Stimulated activated memory B cell treated with anti-CD40 and anti-IgM and Interleukin-4, amounts not matched to agents 10 μg/mL and 1 μg/mL and 100 μg/mL, for 72 hours (primary cell): ENCODE data around the gene LAPTM5.
"Not testable (repeated sequence)": the region's sequence is repeated elsewhere in the genome, so short reads cannot be mapped to it uniquely, and the experiment has no call there.

ENCODE experiments used
- ATAC-seq: fragments of 150-1000 bp; cut with Tn5 transposase; 2 replicates; pipeline ENCODE4 v1.10.0; 2021
- H3K27ac Mint-ChIP-seq: one replicate; pipeline ENCODE4 v1.8.0; 2022; ENCODE audit warnings: mild to moderate bottlenecking, mixed read lengths
- H3K27me3 Mint-ChIP-seq: one replicate; pipeline ENCODE4 v1.8.0; 2022; ENCODE audit warnings: mixed read lengths
- H3K36me3 Mint-ChIP-seq: one replicate; pipeline ENCODE4 v1.8.0; 2022; ENCODE audit warnings: mixed read lengths
- H3K4me1 Mint-ChIP-seq: one replicate; pipeline ENCODE4 v1.8.0; 2022; ENCODE audit warnings: mixed read lengths
- H3K4me3 Mint-ChIP-seq: one replicate; pipeline ENCODE4 v1.8.0; 2022; ENCODE audit warnings: mild to moderate bottlenecking, moderate library complexity, mixed read lengths
- H3K9me3 Mint-ChIP-seq: one replicate; pipeline ENCODE4 v1.8.0; 2022; ENCODE audit warnings: mixed read lengths

The LAPTM5 gene

DNA sequence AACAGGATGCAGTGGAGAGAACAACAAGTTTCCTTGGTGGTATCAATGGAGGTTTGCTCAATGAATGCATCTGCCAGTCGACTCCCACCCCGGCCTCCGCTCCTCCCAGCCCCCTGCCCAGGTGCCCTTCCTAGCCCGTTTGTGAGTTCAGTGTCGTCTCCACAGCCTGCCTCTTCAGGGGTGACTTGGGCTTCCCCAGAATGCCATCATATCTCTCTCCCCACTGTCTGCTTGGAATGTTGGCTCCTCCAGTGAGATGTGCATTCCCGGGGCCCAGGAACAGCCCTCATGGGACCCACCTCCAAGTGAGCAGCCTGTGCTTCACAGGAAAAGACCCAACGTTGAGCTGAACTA is 64.6 kb downstream of the LAPTM5 start:
- H3K27ac Mint-ChIP-seq, result no peak overlapping the region
- no peaks in the 10 kb centered on the region for H3K36me3 Mint-ChIP-seq

DNA sequence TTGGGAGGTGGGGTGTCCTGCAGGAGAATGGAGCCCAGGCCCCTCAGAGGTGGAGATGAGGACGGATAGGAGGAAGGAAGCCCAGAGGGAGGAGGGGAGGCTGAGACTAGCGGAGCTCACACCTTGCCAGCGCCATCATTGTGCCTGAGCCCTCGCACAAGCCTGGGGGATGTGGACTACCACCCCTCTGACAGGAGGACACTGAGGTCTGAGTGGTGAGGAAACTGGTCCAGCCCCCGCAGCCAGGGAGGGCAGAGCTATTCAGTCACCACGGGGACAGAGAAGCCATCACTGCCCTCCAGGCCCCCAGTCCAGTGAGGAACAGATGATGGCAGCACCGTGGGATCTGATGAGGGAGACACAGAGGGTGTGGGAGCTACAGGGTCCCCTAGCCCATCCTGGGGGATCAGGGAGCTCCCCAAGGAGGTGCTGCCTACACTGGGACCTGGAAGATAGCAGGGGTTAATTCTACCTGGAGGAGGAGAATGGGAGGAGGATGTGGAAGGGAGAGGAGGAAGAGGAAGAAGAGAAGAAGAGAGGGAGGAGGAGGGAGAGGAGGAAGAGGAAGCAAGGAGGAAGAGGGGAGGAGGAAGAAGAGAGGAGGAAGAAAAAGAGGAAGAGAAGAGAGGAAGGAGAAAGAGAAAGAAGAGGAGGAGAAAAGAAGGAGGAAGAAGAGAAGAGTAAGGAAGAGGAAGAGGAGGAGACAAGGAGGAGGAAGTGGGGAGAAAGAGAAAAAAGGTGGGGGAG is 65.2 kb downstream of the LAPTM5 start:
- Mint-ChIP-seq H3K27me3 (peaks cover 62% of the 10 kb centered on the region), H3K27ac (no peak overlapping the region), H3K4me1 (peaks cover 10% of the 10 kb centered on the region), H3K9me3 (peaks cover 2% of the 10 kb centered on the region), H3K36me3 (no peaks in the 10 kb centered on the region), H3K4me3 (no peak overlapping the region)
- ATAC-seq, result no peak

More for the DNA sequence above, 64.6 kb downstream of the LAPTM5 start:
- Mint-ChIP-seq H3K4me1 (peaks cover 10% of the 10 kb centered on the region), H3K9me3 (peaks cover 2% of the 10 kb centered on the region), H3K27me3 (peaks cover 57% of the 10 kb centered on the region), H3K4me3 (no peak overlapping the region)
- no peak for ATAC-seq

DNA sequence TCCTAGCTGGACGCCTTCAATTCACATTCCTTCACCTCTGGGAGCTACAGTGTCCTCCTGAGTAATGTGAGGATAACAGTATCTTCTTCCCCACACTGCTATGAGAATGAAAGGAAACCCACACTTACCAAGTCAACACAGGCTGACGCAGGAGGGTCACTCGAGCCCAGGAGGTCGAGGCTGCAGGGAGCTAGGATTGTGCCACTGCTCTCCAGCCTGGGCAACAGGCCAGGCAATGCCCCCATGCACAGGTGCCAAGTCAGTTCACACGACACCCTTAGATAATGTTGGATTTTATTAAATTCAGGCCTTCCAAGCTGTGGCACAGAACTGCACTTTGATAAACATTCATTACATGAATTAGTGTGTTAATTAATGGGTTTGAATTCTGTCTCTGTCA is 66.1 kb downstream of the LAPTM5 start:
- Mint-ChIP-seq H3K9me3 (peaks cover 2% of the 10 kb centered on the region), H3K36me3 (no peaks in the 10 kb centered on the region), H3K4me3 (no peak overlapping the region), H3K4me1 (peaks cover 10% of the 10 kb centered on the region), H3K27me3 (peaks cover 71% of the 10 kb centered on the region), H3K27ac (no peak overlapping the region)
- no peak for ATAC-seq

DNA sequence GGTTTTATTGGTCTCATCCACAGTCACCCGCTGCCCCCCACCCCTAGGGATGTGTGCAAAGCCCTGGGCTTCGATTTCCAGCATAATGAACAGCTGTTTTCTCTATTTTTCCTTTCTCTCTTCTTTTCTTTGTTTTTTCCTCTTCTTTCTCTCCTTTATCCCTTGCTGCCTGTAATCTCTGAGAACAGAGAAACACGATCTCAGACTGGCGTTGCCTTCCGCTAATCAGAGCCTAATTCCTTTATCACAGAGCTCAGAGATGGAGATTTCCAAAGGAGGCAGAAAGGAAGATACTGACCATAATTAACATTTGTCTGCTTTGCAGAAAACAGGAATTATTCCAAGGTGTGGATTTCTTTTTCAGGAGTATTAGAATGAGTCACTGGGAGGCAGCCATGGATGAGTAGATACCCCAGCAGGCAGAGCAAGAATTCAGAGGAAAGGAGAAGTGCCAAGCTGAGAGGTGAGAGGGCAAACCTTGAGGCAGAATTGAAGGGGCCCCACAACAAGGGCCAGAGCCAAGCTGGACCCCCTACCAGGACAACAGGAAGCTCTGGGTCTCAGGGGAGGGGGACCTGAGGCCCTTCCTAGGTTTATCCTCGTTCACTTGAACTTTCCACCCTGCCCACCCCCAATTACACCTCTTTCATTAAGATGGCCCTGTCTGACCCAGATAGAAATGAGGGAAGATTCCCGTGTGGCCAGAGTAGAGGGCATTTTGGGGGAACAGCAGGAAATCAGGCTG is 67.5 kb downstream of the LAPTM5 start:
- Mint-ChIP-seq H3K4me3 (no peak overlapping the region), H3K27me3 (peaks cover 75% of the 10 kb centered on the region), H3K9me3 (peaks cover 2% of the 10 kb centered on the region), H3K27ac (no peak overlapping the region), H3K36me3 (no peaks in the 10 kb centered on the region), H3K4me1 (peaks cover 10% of the 10 kb centered on the region)
- no peak for ATAC-seq

DNA sequence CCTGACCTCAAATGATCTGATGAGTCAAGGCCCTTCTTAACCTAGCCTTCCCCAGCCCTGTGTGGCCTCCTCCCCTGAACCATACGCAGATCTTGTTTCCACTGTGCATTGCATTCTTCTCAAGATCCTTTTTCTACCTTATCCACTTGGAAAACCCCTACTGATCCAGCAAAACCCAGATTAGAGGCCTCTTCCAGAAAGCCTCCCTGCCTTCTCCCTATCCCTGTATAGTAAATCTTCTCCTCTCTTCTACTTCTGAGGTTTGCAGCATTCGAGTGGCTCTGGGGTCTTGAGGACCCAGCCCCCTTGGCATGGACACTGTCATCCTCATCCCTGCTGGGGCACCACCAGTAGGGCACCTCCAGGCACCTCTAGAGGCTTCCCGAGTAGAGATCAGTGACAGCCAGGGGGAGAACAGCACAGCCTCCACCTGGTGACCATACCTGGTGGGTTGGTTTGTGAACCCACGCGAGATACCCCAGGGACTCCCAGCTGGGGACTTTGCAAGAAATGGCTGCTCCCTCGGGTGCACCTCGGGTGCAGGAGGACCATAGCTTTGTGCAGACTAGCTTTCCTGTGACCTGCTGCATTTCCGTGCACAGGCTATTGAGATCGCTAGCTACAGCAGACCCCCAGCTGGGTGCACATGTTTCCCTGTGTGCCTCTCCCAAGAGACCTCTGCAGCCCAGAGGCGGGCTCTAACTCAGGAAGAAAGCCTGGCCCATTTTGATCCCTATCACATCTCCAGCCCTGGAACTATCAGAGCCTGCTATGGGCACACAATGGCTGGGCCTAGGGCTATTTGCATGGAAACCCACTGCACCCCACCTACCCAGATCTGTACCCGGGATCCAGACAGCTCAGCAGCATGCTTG is 68.4 kb downstream of the LAPTM5 start:
- no peak overlapping the region for H3K27ac Mint-ChIP-seq
- ATAC-seq, result peak; percentile 32
- peaks cover 2% of the 10 kb centered on the region for H3K9me3 Mint-ChIP-seq
- peaks cover 14% of the 10 kb centered on the region for H3K4me1 Mint-ChIP-seq
- no peaks in the 10 kb centered on the region for H3K36me3 Mint-ChIP-seq
- H3K27me3 Mint-ChIP-seq, result peaks cover 76% of the 10 kb centered on the region
- H3K4me3 Mint-ChIP-seq, result no peak overlapping the region

DNA sequence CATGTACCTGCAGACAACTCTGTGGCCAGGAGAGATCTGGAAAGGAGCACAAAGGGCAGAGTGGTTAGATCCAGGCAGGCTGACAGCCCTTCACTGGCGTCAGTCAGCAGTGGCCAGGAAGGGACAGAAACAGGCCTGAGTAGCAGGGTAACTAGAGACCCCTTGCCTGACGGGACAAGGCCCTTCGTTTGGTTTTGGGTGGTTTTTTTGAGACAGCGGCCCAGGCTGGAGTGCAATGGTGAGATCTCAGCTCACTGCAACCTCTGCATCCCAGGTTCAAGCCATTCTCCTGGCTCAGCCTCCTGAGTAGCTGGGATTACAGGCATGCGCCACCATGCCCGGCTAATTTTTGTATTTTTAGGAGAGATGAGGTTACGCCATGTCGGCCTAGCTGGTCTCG is 69.1 kb downstream of the LAPTM5 start:
- H3K36me3 Mint-ChIP-seq, H3K4me3 Mint-ChIP-seq, ATAC-seq, H3K9me3 Mint-ChIP-seq, H3K27ac Mint-ChIP-seq: not testable (repeated sequence)
- Mint-ChIP-seq H3K4me1 (peaks cover 14% of the 10 kb centered on the region), H3K27me3 (peaks cover 82% of the 10 kb centered on the region)

DNA sequence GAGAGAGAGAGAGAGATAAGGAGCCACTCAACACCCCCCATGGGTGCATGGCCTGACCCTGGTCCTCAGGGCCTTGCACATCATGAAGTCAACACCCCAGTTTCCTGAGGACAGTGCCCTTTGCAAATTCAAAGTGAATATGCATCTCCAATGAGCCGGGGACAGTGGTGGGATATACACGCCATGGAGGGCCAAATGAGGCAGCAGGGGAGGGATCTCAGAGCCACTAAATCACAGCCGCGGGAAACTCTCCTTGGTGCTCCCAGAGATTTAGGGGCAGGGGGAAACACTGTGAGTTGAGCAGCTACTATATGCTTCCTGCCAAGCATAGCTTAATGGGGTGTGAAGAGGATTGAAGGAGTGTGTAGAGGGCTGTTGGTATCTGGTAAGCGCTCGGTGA is 69.7 kb downstream of the LAPTM5 start:
- no peaks in the 10 kb centered on the region for H3K36me3 Mint-ChIP-seq
- ATAC-seq, result no peak
- H3K27me3 Mint-ChIP-seq, result peaks cover 86% of the 10 kb centered on the region
- no peak overlapping the region for H3K27ac Mint-ChIP-seq
- H3K4me3 Mint-ChIP-seq, result no peak overlapping the region
- H3K4me1 Mint-ChIP-seq, result peaks cover 13% of the 10 kb centered on the region
- H3K9me3 Mint-ChIP-seq, result peaks cover 2% of the 10 kb centered on the region

DNA sequence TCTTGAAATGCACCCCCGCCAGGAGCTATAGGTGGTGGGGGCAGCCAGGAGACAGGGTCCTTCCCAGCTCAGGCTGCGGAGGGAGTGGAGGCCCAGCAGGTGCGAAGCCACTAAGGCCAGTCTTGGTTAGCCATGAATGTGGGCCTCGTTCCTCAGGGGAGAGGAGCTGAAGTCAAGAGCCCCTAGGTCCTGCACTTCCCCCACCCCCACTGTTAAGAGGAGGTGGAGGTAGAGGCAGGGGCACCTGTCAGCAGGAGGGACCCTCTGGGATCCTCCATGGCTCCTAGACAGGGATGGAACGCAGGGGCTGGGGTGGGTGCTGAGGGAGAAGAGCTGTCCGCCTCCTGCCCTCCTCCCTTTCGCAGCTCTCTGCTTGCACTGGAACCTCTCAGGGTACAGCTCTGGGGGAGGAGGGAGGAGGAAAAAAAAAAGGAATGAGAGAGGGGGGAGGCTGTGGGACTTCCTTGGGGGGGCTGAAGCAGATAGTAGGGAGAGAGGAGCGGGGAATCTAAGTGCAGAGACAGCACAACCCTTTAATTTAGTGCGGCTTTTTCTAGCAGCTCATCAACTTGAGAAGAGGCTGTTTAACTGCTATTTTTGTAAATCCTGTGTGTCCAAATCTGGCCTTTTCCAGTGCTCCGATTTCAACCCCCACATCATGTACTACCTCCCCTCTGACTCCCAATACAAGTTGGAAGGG is 71.2 kb downstream of the LAPTM5 start:
- no peak overlapping the region for H3K4me3 Mint-ChIP-seq
- peaks cover 86% of the 10 kb centered on the region for H3K27me3 Mint-ChIP-seq
- H3K4me1 Mint-ChIP-seq, result peaks cover 5% of the 10 kb centered on the region
- H3K27ac Mint-ChIP-seq, result no peak overlapping the region
- no peak for ATAC-seq
- no peaks in the 10 kb centered on the region for H3K9me3 Mint-ChIP-seq
- H3K36me3 Mint-ChIP-seq, result no peaks in the 10 kb centered on the region

DNA sequence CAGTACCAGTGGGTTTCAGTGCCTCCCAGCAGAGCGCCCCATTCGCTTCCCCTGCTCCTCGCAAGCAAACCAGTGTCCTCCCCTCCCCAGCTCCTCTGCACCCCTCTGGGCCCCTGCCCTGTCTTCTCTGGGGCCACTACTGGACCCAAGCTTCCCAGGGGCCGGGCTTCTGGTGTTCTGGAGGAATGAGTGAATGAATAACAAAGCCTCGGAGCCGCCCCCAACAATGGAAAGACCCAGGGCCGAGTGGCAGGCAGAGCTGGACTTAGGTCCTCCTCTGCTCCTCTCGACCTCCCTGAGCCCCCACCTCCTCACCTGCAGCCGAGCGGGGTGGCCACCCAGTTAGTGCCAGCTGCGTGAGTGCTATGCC is 71.8 kb downstream of the LAPTM5 start:
- H3K4me1 Mint-ChIP-seq, result peaks cover 5% of the 10 kb centered on the region
- H3K9me3 Mint-ChIP-seq, result no peaks in the 10 kb centered on the region
- no peak overlapping the region for H3K27ac Mint-ChIP-seq
- no peak overlapping the region for H3K4me3 Mint-ChIP-seq
- no peaks in the 10 kb centered on the region for H3K36me3 Mint-ChIP-seq
- H3K27me3 Mint-ChIP-seq, result peaks cover 91% of the 10 kb centered on the region
- ATAC-seq, result no peak

DNA sequence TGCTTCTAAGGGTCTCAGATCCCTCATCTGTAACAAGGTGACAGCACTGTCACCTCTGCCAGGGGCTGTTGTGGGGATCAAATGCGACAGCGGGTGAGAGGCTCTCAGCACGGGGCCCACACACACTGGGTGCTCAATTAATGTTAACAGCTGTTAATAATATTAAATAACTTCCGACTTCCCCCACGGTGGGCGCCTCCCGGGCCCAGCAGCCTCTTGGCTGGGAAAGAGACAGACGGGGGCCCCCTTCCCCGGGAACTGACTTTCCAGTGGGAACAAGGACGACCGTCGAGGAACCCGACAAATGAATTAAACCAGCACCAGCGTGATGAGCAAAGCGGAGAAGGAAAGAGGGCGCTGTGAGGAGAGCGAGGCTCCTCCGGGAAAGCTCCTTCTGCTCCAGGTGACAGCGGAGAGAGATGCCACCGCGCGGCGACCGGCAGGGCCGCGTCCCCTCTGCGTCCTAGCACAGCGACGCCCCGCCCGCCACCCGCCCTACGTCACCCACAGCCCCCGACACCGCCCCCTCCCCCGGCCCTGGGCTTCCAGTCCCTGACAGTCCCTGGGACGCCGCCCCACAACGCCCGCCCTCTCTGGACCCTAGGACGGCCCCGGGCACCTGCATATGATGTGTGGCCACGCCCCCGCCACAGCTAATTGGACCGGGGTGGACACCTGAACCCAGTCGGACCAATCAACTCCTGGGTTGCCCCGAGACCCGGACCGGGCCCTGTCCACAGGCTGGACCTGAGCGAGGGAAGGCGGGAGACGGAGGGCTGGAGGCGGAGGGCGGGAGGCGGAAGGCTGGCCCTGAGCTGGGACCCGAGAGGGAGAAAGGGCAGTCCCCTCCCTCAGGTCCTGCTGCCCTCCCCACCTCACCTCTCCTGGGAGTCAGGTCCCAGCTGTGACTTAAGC is 72.4 kb downstream of the LAPTM5 start:
- H3K27me3 Mint-ChIP-seq, result peaks cover 92% of the 10 kb centered on the region
- peak; percentile 6 for ATAC-seq
- H3K4me3 Mint-ChIP-seq, result peak overlapping the region; percentile 34
- H3K9me3 Mint-ChIP-seq, result no peaks in the 10 kb centered on the region
- no peaks in the 10 kb centered on the region for H3K36me3 Mint-ChIP-seq
- peaks cover 5% of the 10 kb centered on the region for H3K4me1 Mint-ChIP-seq
- H3K27ac Mint-ChIP-seq, result no peak overlapping the region

DNA sequence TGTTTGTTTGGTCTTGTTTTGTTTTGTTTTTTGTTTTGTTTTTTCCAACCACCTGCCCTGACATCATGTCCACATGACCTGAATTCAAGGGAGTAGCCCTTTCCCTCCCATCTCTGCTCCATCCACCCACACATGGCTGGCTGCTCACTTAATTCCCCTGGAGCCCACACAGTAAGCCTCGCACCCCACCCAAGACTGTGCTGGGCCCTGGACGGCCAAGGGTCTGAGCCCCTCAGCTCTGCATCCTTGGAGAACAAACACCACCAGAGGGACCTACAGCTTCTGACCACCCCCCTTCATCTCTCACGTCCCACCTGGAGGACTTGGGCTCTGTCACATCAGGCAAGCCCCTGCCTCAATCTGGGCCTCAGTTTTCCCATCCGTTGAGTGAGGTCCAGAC is 73.3 kb downstream of the LAPTM5 start:
- peaks cover 5% of the 10 kb centered on the region for H3K4me1 Mint-ChIP-seq
- H3K36me3 Mint-ChIP-seq, result no peaks in the 10 kb centered on the region
- H3K27me3 Mint-ChIP-seq, result peaks cover 83% of the 10 kb centered on the region
- ATAC-seq, result no peak
- H3K9me3 Mint-ChIP-seq, result peaks cover 3% of the 10 kb centered on the region
- no peak overlapping the region for H3K27ac Mint-ChIP-seq
- H3K4me3 Mint-ChIP-seq, result no peak overlapping the region

DNA sequence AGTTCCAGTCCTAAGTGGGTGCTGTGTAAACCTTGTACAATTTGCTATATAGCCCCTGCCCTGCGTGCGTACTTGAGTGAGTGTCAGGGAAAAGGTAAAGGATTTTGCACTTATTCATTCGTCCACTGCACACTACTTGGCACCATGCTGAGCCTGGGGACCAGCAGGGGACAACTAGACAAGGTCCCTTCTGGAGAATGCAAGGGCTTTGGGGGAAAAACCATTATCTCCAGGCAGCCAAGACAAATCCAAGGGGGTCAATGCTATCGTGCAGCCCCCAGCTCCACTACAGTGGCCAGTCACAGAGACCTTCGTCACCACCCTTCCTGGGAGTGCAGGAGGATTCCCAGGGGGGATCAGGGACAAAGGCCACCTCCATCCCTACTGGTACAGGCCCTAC is 73.9 kb downstream of the LAPTM5 start:
- Mint-ChIP-seq H3K9me3 (peaks cover 3% of the 10 kb centered on the region), H3K27ac (no peak overlapping the region), H3K27me3 (peaks cover 83% of the 10 kb centered on the region), H3K36me3 (no peaks in the 10 kb centered on the region), H3K4me1 (peaks cover 5% of the 10 kb centered on the region), H3K4me3 (no peak overlapping the region)
- no peak for ATAC-seq
